Muscle layer of duodenum (tissue), 2 donors: ENCODE results near the gene GGT7.
"Not testable (repeated sequence)": the region's sequence is repeated elsewhere in the genome, so short reads cannot be mapped to it uniquely, and the experiment has no call there.

Experiments
- H3K27ac ChIP-seq: one replicate; pipeline ENCODE4 v1.7.0; 2013; ENCODE audit warnings: mild to moderate bottlenecking, low read length
- H3K27me3 ChIP-seq: one replicate; pipeline ENCODE4 v1.7.0; 2013; ENCODE audit warnings: low read depth, mild to moderate bottlenecking, control low read depth, low read length
- H3K36me3 ChIP-seq, 2 donors: one replicate each; pipeline ENCODE4 v1.7.0; 2013; ENCODE audit warnings: low read length in 2 of 2, control low read depth in 1 of 2, mild to moderate bottlenecking in 1 of 2; ENCODE audit not compliant: insufficient read depth in 2 of 2, control insufficient read depth in 1 of 2
- H3K4me1 ChIP-seq, 2 donors: one replicate each; pipeline ENCODE4 v1.7.0; 2013; ENCODE audit warnings: low read length in 2 of 2, mild to moderate bottlenecking in 2 of 2, control low read depth in 1 of 2, moderate library complexity in 1 of 2; ENCODE audit not compliant: insufficient read depth in 2 of 2, control insufficient read depth in 1 of 2
- H3K4me3 ChIP-seq, 2 donors: one replicate each; pipeline ENCODE4 v1.7.0; 2013; ENCODE audit warnings: low read length in 2 of 2, low read depth in 1 of 2, mild to moderate bottlenecking in 1 of 2
- H3K9me3 ChIP-seq, 2 donors: one replicate each; pipeline ENCODE4 v1.7.0; 2013; ENCODE audit warnings: low read length in 2 of 2, control low read depth in 1 of 2, mild to moderate bottlenecking in 1 of 2; ENCODE audit not compliant: control insufficient read depth in 1 of 2
- donor health status: healthy.

Gene GGT7

DNA sequence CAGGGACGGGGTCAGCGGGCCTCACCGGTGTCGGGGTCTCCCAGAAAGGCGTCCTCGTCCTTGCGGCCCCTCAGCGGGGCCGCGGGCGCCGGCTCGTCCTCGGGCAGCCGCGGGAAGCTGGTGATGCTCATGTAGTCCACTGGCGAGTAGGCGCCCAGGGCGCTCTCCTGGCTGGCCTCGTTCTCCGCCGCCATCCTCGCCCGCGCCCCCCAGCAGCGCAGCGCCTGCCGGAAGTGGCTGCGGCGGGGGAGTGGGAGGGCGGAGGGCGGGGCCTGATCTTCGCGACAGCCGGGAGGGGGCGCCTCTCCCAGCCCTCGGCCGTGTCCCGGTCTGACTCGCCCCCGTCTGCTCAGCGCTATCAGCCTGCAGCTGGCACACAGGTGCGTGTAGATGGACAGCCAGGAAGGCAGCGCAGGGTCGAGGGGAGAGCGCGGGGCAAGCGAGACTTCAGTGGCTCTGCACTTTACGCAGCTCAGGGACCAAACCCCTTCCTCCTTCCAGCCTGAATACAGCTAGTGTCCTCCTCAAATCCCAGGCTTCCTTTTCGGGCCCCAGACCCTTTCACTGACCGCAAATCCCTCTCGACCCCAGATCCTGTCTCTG is at the start of gene GGT7:
Gene GGT7 (minus strand): TSS at position 235 of the 603 bp plus-strand sequence. CDS start 41 bp downstream, at position 194.
- no peaks in the 10 kb centered on the region for H3K36me3 ChIP-seq
- peak within 1 kb of the TSS; percentile 52 for H3K27ac ChIP-seq
- H3K4me3 ChIP-seq = peak within 1 kb of the TSS; percentile 77 to 83
- peaks cover 18 to 19% of the 10 kb centered on the region in 2 donors for H3K4me1 ChIP-seq
- H3K9me3 ChIP-seq = no peaks in the 10 kb centered on the region
- no peaks in the 10 kb centered on the region for H3K27me3 ChIP-seq

- H3K4me3 ChIP-seq = no peak overlapping the region
- no peaks in the 10 kb centered on the region for H3K4me1 ChIP-seq
- no peaks in the 10 kb centered on the region for H3K9me3 ChIP-seq
- H3K27ac ChIP-seq = no peak overlapping the region
- peaks cover 36 to 46% of the 10 kb centered on the region in 2 donors for H3K36me3 ChIP-seq
- H3K27me3 ChIP-seq = no peaks in the 10 kb centered on the region
Measured at GRCh38 chr20:34921436-34921835, 48.8 kb upstream of the GGT7 start.

GRCh38 chr20:34920055-34920454 is 47.4 kb upstream of the GGT7 start:
- Histone ChIP-seq H3K4me1 (no peaks in the 10 kb centered on the region), H3K9me3 (no peaks in the 10 kb centered on the region), H3K27me3 (no peaks in the 10 kb centered on the region), H3K36me3 (peaks cover 32 to 36% of the 10 kb centered on the region in 2 donors), H3K4me3 (no peak overlapping the region), H3K27ac (no peak overlapping the region)

GRCh38 chr20:34916774-34917354 is 44.2 kb upstream of the GGT7 start:
- H3K36me3 ChIP-seq = peaks cover 24 to 27% of the 10 kb centered on the region in 2 donors
- H3K4me1 ChIP-seq = no peaks in the 10 kb centered on the region
- no peaks in the 10 kb centered on the region for H3K27me3 ChIP-seq
- H3K4me3 ChIP-seq = no peak overlapping the region
- H3K9me3 ChIP-seq = no peaks in the 10 kb centered on the region
- H3K27ac ChIP-seq = peak overlapping the region; percentile 63

DNA sequence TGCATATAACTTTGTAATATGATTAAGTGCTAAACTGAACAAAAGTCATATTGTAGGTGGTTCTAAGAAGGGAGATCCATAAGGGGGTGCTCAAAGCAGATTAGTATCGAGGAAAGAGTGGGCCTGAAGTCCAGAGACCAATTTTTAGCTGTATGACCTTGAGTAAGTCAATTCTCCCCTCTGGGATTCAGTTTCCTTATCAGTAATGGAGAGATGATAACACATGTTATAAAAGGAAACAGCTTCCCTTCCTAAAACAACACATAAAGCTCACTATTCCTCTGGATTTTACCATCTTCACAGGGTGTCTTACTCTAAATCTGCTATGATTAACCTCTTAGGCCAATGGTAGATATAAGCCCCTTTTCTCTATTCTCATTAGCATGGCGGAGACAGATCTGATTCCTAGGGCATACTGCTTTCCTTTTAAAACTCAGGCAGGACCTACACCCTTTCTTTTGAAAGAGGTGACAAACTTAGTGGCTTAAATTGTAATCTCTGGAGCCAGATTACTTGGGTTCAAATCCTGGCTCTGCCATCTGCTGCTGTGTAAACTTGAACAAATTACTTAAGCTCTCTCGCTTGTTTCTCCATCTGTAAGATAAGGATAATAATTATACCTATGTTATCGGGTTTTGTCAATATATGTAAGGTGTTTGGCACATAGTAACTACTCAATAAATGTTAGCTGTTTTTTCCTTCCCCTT is 43.2 kb upstream of the GGT7 start:
- no peak overlapping the region for H3K4me3 ChIP-seq
- no peaks in the 10 kb centered on the region for H3K9me3 ChIP-seq
- H3K4me1 ChIP-seq = no peaks in the 10 kb centered on the region
- H3K36me3 ChIP-seq = peaks cover 18 to 19% of the 10 kb centered on the region in 2 donors
- H3K27me3 ChIP-seq = no peaks in the 10 kb centered on the region
- peak overlapping the region; percentile 5 for H3K27ac ChIP-seq

GRCh38 chr20:34915131-34915530 is 42.5 kb upstream of the GGT7 start:
- no peaks in the 10 kb centered on the region for H3K27me3 ChIP-seq
- no peaks in the 10 kb centered on the region for H3K9me3 ChIP-seq

GRCh38 chr20:34907616-34908469 is 35.2 kb upstream of the GGT7 start:
- Histone ChIP-seq H3K4me3 (no peak overlapping the region), H3K36me3 (no peaks in the 10 kb centered on the region), H3K9me3 (no peaks in the 10 kb centered on the region), H3K27ac (peak overlapping the region; percentile 89), H3K27me3 (no peaks in the 10 kb centered on the region), H3K4me1 (peaks cover 13 to 15% of the 10 kb centered on the region in 2 donors)

More at GRCh38 chr20:34915131-34915530, 42.5 kb upstream of the GGT7 start:
- H3K36me3 ChIP-seq = peaks cover 11 to 16% of the 10 kb centered on the region in 2 donors
- H3K27ac ChIP-seq = peak overlapping the region; percentile 12
- no peak overlapping the region for H3K4me3 ChIP-seq
- no peaks in the 10 kb centered on the region for H3K4me1 ChIP-seq

- H3K27me3 ChIP-seq = no peaks in the 10 kb centered on the region
- no peak overlapping the region for H3K27ac ChIP-seq
- peaks cover 0 to 5% of the 10 kb centered on the region in 2 donors for H3K36me3 ChIP-seq
- H3K4me3 ChIP-seq = no peak overlapping the region
- no peaks in the 10 kb centered on the region for H3K9me3 ChIP-seq
- H3K4me1 ChIP-seq = peaks cover 13 to 15% of the 10 kb centered on the region in 2 donors
Measured at GRCh38 chr20:34904202-34904621, 31.6 kb upstream of the GGT7 start.

GRCh38 chr20:34898731-34899130 is 26.1 kb upstream of the GGT7 start:
- H3K4me3 ChIP-seq, H3K27me3 ChIP-seq, H3K36me3 ChIP-seq, H3K27ac ChIP-seq, H3K9me3 ChIP-seq: not testable (repeated sequence)
- H3K4me1 ChIP-seq = peaks cover 4 to 13% of the 10 kb centered on the region in 2 donors

- H3K27me3 ChIP-seq, H3K36me3 ChIP-seq, H3K9me3 ChIP-seq, H3K4me3 ChIP-seq, H3K27ac ChIP-seq: not testable (repeated sequence)
- H3K4me1 ChIP-seq = peaks cover 0 to 13% of the 10 kb centered on the region in 2 donors
Measured at GRCh38 chr20:34898129-34898528, 25.5 kb upstream of the GGT7 start.
